Measurements from ENCODE around the gene RNGTT.

The RNGTT gene

GRCh38 chr6:88890860-88891845, 72.3 kb downstream of the RNGTT start:
- Histone ChIP-seq H2AFZ (no peak overlapping the region), H3K27ac (no peak overlapping the region), H3K4me2 (ENCODE audit: low read length) (no peak overlapping the region), H3K27me3 (ENCODE audit: control insufficient read depth, insufficient read depth, low read length) (no peaks in the 10 kb centered on the region), H3K4me1 (no peaks in the 10 kb centered on the region), H3K9ac (no peak overlapping the region), H3K79me2 (no peaks in the 10 kb centered on the region), H3K9me3 (ENCODE audit: control insufficient read depth, low read length) (no peaks in the 10 kb centered on the region), H3K36me3 (ENCODE audit: control insufficient read depth, insufficient read depth, low read length) (no peaks in the 10 kb centered on the region), H3K4me3 (ENCODE audit: low read depth, low read length) (no peak overlapping the region)
- no peak for TF ChIP-seq CTCF (IDR thresholded peaks at IDR 0.05)

GRCh38 chr6:88890394-88890793, 73.0 kb downstream of the RNGTT start:
- Histone ChIP-seq H3K4me2 (ENCODE audit: low read length) (no peak overlapping the region), H3K36me3 (ENCODE audit: control insufficient read depth, insufficient read depth, low read length) (no peaks in the 10 kb centered on the region), H3K9me3 (ENCODE audit: control insufficient read depth, low read length) (no peaks in the 10 kb centered on the region), H3K27ac (no peak overlapping the region), H3K27me3 (ENCODE audit: control insufficient read depth, insufficient read depth, low read length) (no peaks in the 10 kb centered on the region), H3K4me1 (no peaks in the 10 kb centered on the region), H3K4me3 (ENCODE audit: low read depth, low read length) (no peak overlapping the region), H3K79me2 (no peaks in the 10 kb centered on the region), H2AFZ (no peak overlapping the region), H3K9ac (no peak overlapping the region)
- TF ChIP-seq CTCF (IDR thresholded peaks at IDR 0.05) = no peak

GRCh38 chr6:88884361-88884760, 79.1 kb downstream of the RNGTT start:
- Histone ChIP-seq H3K9me3 (ENCODE audit: control insufficient read depth, low read length) (no peaks in the 10 kb centered on the region), H3K4me1 (peaks cover 8% of the 10 kb centered on the region)

GRCh38 chr6:88882536-88882935, 80.9 kb downstream of the RNGTT start:
- H3K9me3 ChIP-seq (ENCODE audit: control insufficient read depth, low read length) = no peaks in the 10 kb centered on the region
- no peak for TF ChIP-seq CTCF (IDR thresholded peaks at IDR 0.05)
- peaks cover 8% of the 10 kb centered on the region for H3K4me1 ChIP-seq
- no peak overlapping the region for H3K9ac ChIP-seq
- no peak overlapping the region for H3K4me2 ChIP-seq (ENCODE audit: low read length)
- H3K27ac ChIP-seq = no peak overlapping the region
- peaks cover 3% of the 10 kb centered on the region for H3K79me2 ChIP-seq
- H3K27me3 ChIP-seq (ENCODE audit: control insufficient read depth, insufficient read depth, low read length) = no peaks in the 10 kb centered on the region
- no peaks in the 10 kb centered on the region for H3K36me3 ChIP-seq (ENCODE audit: control insufficient read depth, insufficient read depth, low read length)
- no peak overlapping the region for H3K4me3 ChIP-seq (ENCODE audit: low read depth, low read length)
- H2AFZ ChIP-seq = no peak overlapping the region

More at GRCh38 chr6:88884361-88884760, 79.1 kb downstream of the RNGTT start:
- Histone ChIP-seq H3K4me2 (ENCODE audit: low read length) (no peak overlapping the region), H3K27ac (no peak overlapping the region), H3K36me3 (ENCODE audit: control insufficient read depth, insufficient read depth, low read length) (no peaks in the 10 kb centered on the region), H3K79me2 (no peaks in the 10 kb centered on the region), H3K4me3 (ENCODE audit: low read depth, low read length) (no peak overlapping the region), H3K27me3 (ENCODE audit: control insufficient read depth, insufficient read depth, low read length) (no peaks in the 10 kb centered on the region), H3K9ac (no peak overlapping the region), H2AFZ (no peak overlapping the region)
- no peak for TF ChIP-seq CTCF (IDR thresholded peaks at IDR 0.05)

Data from parathyroid adenoma (tissue), 2 donors.